Astrocyte of the cerebellum (primary cell): Measurements from ENCODE around the gene ADI1.

Experiments
- DNase-seq: peaks from one replicate; pipeline ENCODE4 v3.0.0-alpha.2; 2011; ENCODE audit warnings: low read depth
- H3K4me3 ChIP-seq: 2 replicates; pipeline ENCODE4 v1.5.1; 2011; ENCODE audit warnings: mild to moderate bottlenecking, low read depth, low read length, moderate library complexity
- CTCF ChIP-seq: IDR thresholded peaks from 2 replicates; pipeline ENCODE4 v1.5.1; 2012; ENCODE audit warnings: low read length, low read depth, moderate library complexity, mild to moderate bottlenecking; ENCODE audit errors: missing control alignments
- in situ Hi-C: cut with HindIII; loops from 2 replicates; pipeline ENCODE4 v1.10.0; 2017; ENCODE audit warnings: low sequenced_read_pairs

ADI1 gene

GRCh38 chr2:3483986-3484960 is 35.1 kb downstream of the ADI1 start:
- in situ Hi-C loops, result no loop called here
- H3K4me3 ChIP-seq, result no peak overlapping the region
- no peak for TF ChIP-seq CTCF
- no peak for DNase-seq

- no peak for DNase-seq
- H3K4me3 ChIP-seq, result no peak overlapping the region
- in situ Hi-C loops, result no loop called here
- TF ChIP-seq CTCF, result no peak
These were observed 35.9 kb downstream of the ADI1 start for GRCh38 chr2:3483227-3483985.

DNA sequence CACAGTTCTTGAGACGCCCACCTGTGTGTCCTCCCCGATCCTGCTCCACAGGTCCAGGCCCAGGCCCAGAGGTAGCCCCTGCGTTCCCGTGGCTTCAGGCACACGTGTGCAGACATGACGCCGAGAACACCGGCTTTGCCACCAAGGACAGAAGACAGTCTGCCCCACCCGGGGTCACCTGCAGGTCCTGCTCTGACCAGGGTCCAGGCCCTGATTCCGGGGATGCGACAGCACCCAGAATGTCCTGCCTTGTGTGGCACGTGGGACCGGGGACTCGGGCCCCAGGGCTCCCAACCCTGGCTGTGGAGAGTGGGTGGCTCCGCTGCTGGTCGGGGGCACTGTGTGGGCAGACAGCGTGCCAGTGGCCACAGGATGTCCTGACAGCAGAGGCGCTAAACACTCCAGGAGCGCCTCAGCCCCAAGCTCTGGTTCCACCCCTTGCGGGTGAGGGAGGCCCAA is 36.9 kb downstream of the ADI1 start:
- in situ Hi-C loops, result no loop called here
- H3K4me3 ChIP-seq, result no peak overlapping the region
- no peak for DNase-seq
- no peak for TF ChIP-seq CTCF

GRCh38 chr2:3481736-3482362 is 37.5 kb downstream of the ADI1 start:
- no peak for DNase-seq
- in situ Hi-C loops, result no loop called here
- no peak for TF ChIP-seq CTCF
- H3K4me3 ChIP-seq, result no peak overlapping the region

- no peak for DNase-seq
- in situ Hi-C loops, result no loop called here
- no peak overlapping the region for H3K4me3 ChIP-seq
- TF ChIP-seq CTCF, result no peak
These were observed 38.3 kb downstream of the ADI1 start for GRCh38 chr2:3481011-3481400.

DNA sequence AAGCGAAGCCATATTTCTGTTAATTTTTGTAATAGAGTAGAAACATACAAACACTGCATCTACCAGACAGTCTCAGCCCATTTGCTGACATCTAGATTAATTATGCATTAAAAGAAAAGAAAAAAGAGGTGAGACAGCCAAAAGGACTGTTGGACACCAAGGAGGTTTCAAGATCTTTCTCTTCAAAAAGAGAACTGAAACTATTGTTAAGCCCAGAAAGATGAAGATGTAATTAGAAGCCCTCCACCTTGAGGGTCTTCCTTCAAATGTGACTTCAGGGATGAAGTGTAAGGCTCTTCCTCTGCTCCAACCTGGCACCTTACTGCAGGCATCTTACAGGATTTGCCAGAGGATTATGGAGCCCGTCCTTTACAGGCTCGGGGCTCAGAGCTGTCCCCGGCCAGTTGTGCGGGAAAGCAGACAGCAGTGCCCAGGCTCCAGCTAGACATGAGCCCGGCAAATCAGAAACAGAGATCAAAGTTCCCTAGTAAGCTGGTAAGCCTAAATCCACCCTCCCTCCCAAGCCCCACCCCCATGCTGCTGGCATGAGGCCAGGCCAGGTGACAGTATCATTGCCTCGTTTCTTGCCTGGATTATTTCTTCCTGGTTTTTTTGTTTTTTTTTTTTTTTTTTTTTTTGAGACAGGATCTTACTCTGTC is 38.9 kb downstream of the ADI1 start:
- no peak overlapping the region for H3K4me3 ChIP-seq
- DNase-seq, result no peak
- TF ChIP-seq CTCF, result no peak
- in situ Hi-C loops, result no loop called here
